HCT116 (cell line): ENCODE data around the gene SLC8A1. TPM values are rescaled to one million over a fixed set of nuclear protein-coding genes. Genes with fewer than 3 reads are reported as not detected.

Experiments
- ATAC-seq: fragments of 200-7000 bp; cut with Tn5 transposase; 2 replicates; pipeline ENCODE4 v1.9.1; 2020; ENCODE audit warnings: mild to moderate bottlenecking, moderate library complexity
- BruUV-seq: library from RNA; stranded (reverse); fragments of 400-500 nt; replicated peaks from 2 replicates; lab custom pipeline; 2021; lab: Mats Ljungman, UMichigan
- CTCF ChIA-PET: fragments of 300-600 bp; sonication (Branson Sonifier 250); formaldehyde crosslinking; loops from one replicate; lab custom pipeline; 2021; ENCODE audit warnings: antibody characterized with exemption; lab: Charles Lee
- POLR2A ChIA-PET: fragments of 300-600, 350-600 bp; sonication (Branson Sonifier 250); formaldehyde crosslinking; loops from one replicate; lab custom pipeline; 2021; ENCODE audit warnings: antibody characterized with exemption; lab: Charles Lee
- RAD21 ChIA-PET, 2 experiments: fragments of 300-600 bp; sonication (Branson Sonifier 250); formaldehyde crosslinking; loops; one replicate each; lab custom pipeline; 2023; ENCODE audit warnings: low total read pairs in 2 of 2; ENCODE audit not compliant: uncharacterized antibody in 2 of 2, unreplicated experiment in 2 of 2, low non-redundant PET in 1 of 2; lab: Charles Lee
- DNase-seq: peaks from one replicate; pipeline ENCODE4 v3.0.0-alpha.2; 2010; ENCODE audit warnings: low read depth, low spot score
- H2AFZ ChIP-seq: fragments of 200-600 bp; shearing (Covaris generic), sonication (generic); 2 replicates; pipeline ENCODE4 v1.6.1; 2017; ENCODE audit warnings: low read depth, mixed run types, mixed read lengths, antibody characterized with exemption, low read length; ENCODE audit not compliant: poor library complexity, severe bottlenecking
- H3K27ac ChIP-seq: 2 replicates; pipeline ENCODE4 v1.5.1; 2012; ENCODE audit warnings: low read depth, low read length
- H3K27me3 ChIP-seq: fragments of 200-600 bp; sonication (generic); 2 replicates; pipeline ENCODE4 v1.6.1; 2016; ENCODE audit warnings: mixed run types, low read length, mixed read lengths; ENCODE audit not compliant: insufficient read depth
- H3K36me3 ChIP-seq, 2 experiments: fragments of 200-500 bp in 1 of 2; fragments of 200-600 bp in 1 of 2; sonication (Bioruptor generic) in 1 of 2; sonication (generic) in 1 of 2; 2 replicates each; pipeline versions ENCODE4 v1.5.1 to v1.6.1; 2014 to 2016; ENCODE audit warnings: low read length in 2 of 2, inconsistent platforms in 1 of 2, mixed read lengths in 1 of 2, mixed run types in 1 of 2; ENCODE audit not compliant: insufficient read depth in 2 of 2, control insufficient read depth in 1 of 2
- H3K4me1 ChIP-seq, 2 experiments: fragments of 200-600 bp in 1 of 2; sonication (generic) in 1 of 2; 2 replicates each; pipeline versions ENCODE4 v1.5.1 to v1.6.1; 2012 to 2017; ENCODE audit warnings: low read length in 2 of 2, inconsistent platforms in 1 of 2, mild to moderate bottlenecking in 1 of 2, mixed read lengths in 1 of 2, mixed run types in 1 of 2, moderate library complexity in 1 of 2; ENCODE audit not compliant: insufficient read depth in 2 of 2, control insufficient read depth in 1 of 2
- H3K4me2 ChIP-seq: fragments of 200-600 bp; sonication (generic); 2 replicates; pipeline ENCODE4 v1.6.1; 2017; ENCODE audit warnings: mixed run types, low read length, mixed read lengths
- H3K4me3 ChIP-seq, 2 experiments: fragments of 200-600 bp in 1 of 2; sonication (generic) in 1 of 2; replicated peaks in 1 of 2; 2 replicates each; pipeline ENCODE4 v1.5.1; 2011 to 2016; ENCODE audit warnings: low read length in 2 of 2, control low read depth in 1 of 2, low read depth in 1 of 2, mild to moderate bottlenecking in 1 of 2, mixed read lengths in 1 of 2, mixed run types in 1 of 2
- H3K79me2 ChIP-seq: fragments of 200-600 bp; sonication (generic); 2 replicates; pipeline ENCODE4 v1.6.1; 2017; ENCODE audit warnings: mild to moderate bottlenecking, mixed run types, low read length, moderate library complexity, mixed read lengths; ENCODE audit not compliant: insufficient read depth
- H3K9ac ChIP-seq: fragments of 200-600 bp; sonication (generic); 2 replicates; pipeline ENCODE4 v1.6.1; 2016; ENCODE audit warnings: low read length, mixed read lengths
- H3K9me2 ChIP-seq: fragments of 200-600 bp; sonication (generic), shearing (Covaris generic); 2 replicates; pipeline ENCODE4 v1.6.1; 2017; ENCODE audit warnings: mixed run types, mild to moderate bottlenecking, moderate library complexity; ENCODE audit not compliant: insufficient read depth
- H3K9me3 ChIP-seq, 2 experiments: fragments of 200-500 bp in 1 of 2; fragments of 200-600 bp in 1 of 2; sonication (Bioruptor generic) in 1 of 2; sonication (generic) in 1 of 2; 2 replicates each; pipeline ENCODE4 v1.6.1; 2014 to 2017; ENCODE audit warnings: low read length in 2 of 2, mixed read lengths in 2 of 2, inconsistent platforms in 1 of 2, low read depth in 1 of 2, mild to moderate bottlenecking in 1 of 2, mixed run types in 1 of 2, moderate library complexity in 1 of 2; ENCODE audit not compliant: control insufficient read depth in 1 of 2, insufficient read depth in 1 of 2
- H4K20me1 ChIP-seq: fragments of 200-600 bp; sonication (generic), shearing (Covaris generic); 2 replicates; pipeline ENCODE4 v1.6.1; 2017; ENCODE audit warnings: mixed run types, mild to moderate bottlenecking, moderate library complexity; ENCODE audit not compliant: insufficient read depth
- ATF3 ChIP-seq: IDR thresholded peaks from 2 replicates; pipeline ENCODE4 v1.6.1; 2012
- CBX3 ChIP-seq: IDR thresholded peaks from 2 replicates; pipeline ENCODE4 v1.6.1; 2012; ENCODE audit warnings: low read depth
- CEBPB ChIP-seq: IDR thresholded peaks from 2 replicates; pipeline ENCODE4 v1.6.1; 2012; ENCODE audit warnings: low read depth
- CTCF ChIP-seq, 3 experiments: fragments of 200-600 bp in 1 of 3; sonication (generic) in 1 of 3; IDR thresholded peaks in 2 of 3; conservative IDR thresholded peaks in 1 of 3; 2 replicates each; pipeline ENCODE4 v1.5.1; 2012 to 2017; ENCODE audit warnings: low read depth in 2 of 3, low read length in 2 of 3, antibody characterized with exemption in 1 of 3, borderline replicate concordance in 1 of 3, control low read depth in 1 of 3, mild to moderate bottlenecking in 1 of 3, mixed read lengths in 1 of 3, mixed run types in 1 of 3, moderate library complexity in 1 of 3; ENCODE audit not compliant: insufficient read depth in 1 of 3
- ELF1 ChIP-seq: IDR thresholded peaks from 2 replicates; pipeline ENCODE4 v1.6.1; 2012; ENCODE audit warnings: low read depth, borderline replicate concordance
- EZH2 ChIP-seq: fragments of 200-600 bp; sonication (generic); IDR thresholded peaks from 2 replicates; pipeline ENCODE4 v1.6.1; 2017; ENCODE audit warnings: antibody characterized with exemption, mixed run types
- EZH2phosphoT487 ChIP-seq: fragments of 200-600 bp; IDR thresholded peaks from 2 replicates; pipeline ENCODE4 v1.6.1; 2018; ENCODE audit warnings: antibody characterized with exemption, borderline replicate concordance
- FOSL1 ChIP-seq: IDR thresholded peaks from 2 replicates; pipeline ENCODE4 v1.6.1; 2012; ENCODE audit warnings: low read depth
- JUND ChIP-seq: IDR thresholded peaks from 2 replicates; pipeline ENCODE4 v1.6.1; 2012
- SIN3A ChIP-seq: IDR thresholded peaks from 2 replicates; pipeline ENCODE4 v1.6.1; 2012; ENCODE audit warnings: low read depth
- SP1 ChIP-seq: IDR thresholded peaks from 2 replicates; pipeline ENCODE4 v1.6.1; 2012; ENCODE audit warnings: low read depth
- YY1 ChIP-seq: IDR thresholded peaks from 2 replicates; pipeline ENCODE4 v1.6.1; 2011; ENCODE audit warnings: low read length, low read depth, moderate library complexity, mild to moderate bottlenecking; ENCODE audit not compliant: insufficient replicate concordance; ENCODE audit errors: extremely low read depth
- ZBTB33 ChIP-seq: IDR thresholded peaks from 2 replicates; pipeline ENCODE4 v1.6.1; 2011; ENCODE audit warnings: mild to moderate bottlenecking, low read length, moderate library complexity; ENCODE audit not compliant: insufficient replicate concordance; ENCODE audit errors: extremely low read depth
- ZNF274 ChIP-seq: fragments of 200-500 bp; sonication (Bioruptor generic); IDR thresholded peaks from 2 replicates; pipeline ENCODE4 v1.6.1; 2014; ENCODE audit warnings: mild to moderate bottlenecking, low read depth, low read length, inconsistent platforms
- intact Hi-C: fragments of 100-400 bp; cut with micrococcal nuclease; formaldehyde crosslinking; loops from 2 replicates; pipeline ENCODE4 v1.10.0; 2022
- total RNA-seq: library from RNA; stranded (reverse); gene quantifications from one replicate; pipeline ENCODE4 v1.2.1, GENCODE V29; 2021; ENCODE audit not compliant: unreplicated experiment
- TF ChIP-seq, protein P1 (sequence below): IDR thresholded peaks from 2 replicates; pipeline ENCODE4 v1.6.1; 2012

Gene SLC8A1
- total RNA-seq, 1 experiment from 2014 or later = 0.07 TPM

GRCh38 chr2:40455661-40456060, 3.8 kb upstream of the SLC8A1 start (continued):
- TF ChIP-seq ZBTB33 (no peak), CEBPB (no peak), CBX3 (no peak), EZH2 (no peak), SP1 (no peak), ELF1 (no peak), SIN3A (no peak), FOSL1 (no peak), ATF3 (no peak)

- no peaks in the 10 kb centered on the region for H3K9me2 ChIP-seq
- H3K4me1 ChIP-seq = no peaks in the 10 kb centered on the region
- ChIA-PET RAD21 (no interaction called here), POLR2A (no interaction called here), CTCF (no interaction called here)
- no peak overlapping the region for H2AFZ ChIP-seq
- intact Hi-C loops = no loop called here
- no peaks in the 10 kb centered on the region for H3K27me3 ChIP-seq
- H3K9me3 ChIP-seq = no peaks in the 10 kb centered on the region
- no peak for ATAC-seq
- H3K4me3 ChIP-seq = no peak overlapping the region
- H3K79me2 ChIP-seq = no peaks in the 10 kb centered on the region
- no peak overlapping the region for H3K4me2 ChIP-seq
- no peaks in the 10 kb centered on the region for H3K36me3 ChIP-seq
- no peak for DNase-seq
- no peaks in the 10 kb centered on the region for H4K20me1 ChIP-seq
- TF ChIP-seq ATF3 (no peak), JUND (no peak), CTCF (IDR thresholded peaks at IDR 0.05 in 2 of 3, conservative IDR thresholded peaks at IDR 0.05 in 1 of 3; ENCODE audit: borderline replicate concordance in 1 of 3, insufficient read depth in 1 of 3, low read depth in 2 of 3, low read length in 2 of 3) (no peak), EZH2phosphoT487 (no peak), EZH2 (no peak), YY1 (no peak), ZNF274 (no peak)
- TF ChIP-seq, protein P1, sequence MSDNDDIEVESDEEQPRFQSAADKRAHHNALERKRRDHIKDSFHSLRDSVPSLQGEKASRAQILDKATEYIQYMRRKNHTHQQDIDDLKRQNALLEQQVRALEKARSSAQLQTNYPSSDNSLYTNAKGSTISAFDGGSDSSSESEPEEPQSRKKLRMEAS = no peak
- no TSS peak for BruUV-seq
- H3K27ac ChIP-seq = no peak overlapping the region
- H3K9ac ChIP-seq = no peak overlapping the region
Observed at GRCh38 chr2:40454321-40454720, 2.4 kb upstream of the SLC8A1 start.
